Type B pancreatic cell (in vitro differentiated cells): ENCODE results near the gene CHPF2. TPM values are rescaled to one million over a fixed set of nuclear protein-coding genes. Genes with fewer than 3 reads are reported as not detected.

Experiments used
- DNase-seq: peaks from one replicate; pipeline ENCODE4 v3.0.0; 2021; ENCODE audit warnings: mixed read lengths; ENCODE audit not compliant: unreplicated experiment; ENCODE audit errors: extremely low spot score
- H3K27ac Mint-ChIP-seq: 2 replicates; pipeline ENCODE4 v1.8.0; 2021; ENCODE audit warnings: mild to moderate bottlenecking, mixed read lengths
- H3K27me3 Mint-ChIP-seq: 2 replicates; pipeline ENCODE4 v1.8.0; 2021; ENCODE audit warnings: mixed read lengths
- H3K36me3 Mint-ChIP-seq: 2 replicates; pipeline ENCODE4 v1.8.0; 2021; ENCODE audit warnings: mixed read lengths
- H3K4me1 Mint-ChIP-seq: one replicate; pipeline ENCODE4 v1.8.0; 2021; ENCODE audit warnings: mixed read lengths; ENCODE audit not compliant: unreplicated experiment
- H3K4me3 Mint-ChIP-seq: 2 replicates; pipeline ENCODE4 v1.8.0; 2021; ENCODE audit warnings: mild to moderate bottlenecking, mixed read lengths
- H3K9me3 Mint-ChIP-seq: 2 replicates; pipeline ENCODE4 v1.8.0; 2021; ENCODE audit warnings: mixed read lengths
- CTCF ChIP-seq: fragments of 200-600 bp; sonication (generic); conservative IDR thresholded peaks from 2 replicates; pipeline ENCODE4 v1.5.0; 2021; ENCODE audit warnings: antibody characterized with exemption, mild to moderate bottlenecking
- total RNA-seq: library from RNA; stranded (reverse); gene quantifications from 2 replicates; pipeline ENCODE4 v1.2.1, GENCODE V29; 2021; ENCODE audit warnings: low replicate concordance

CHPF2 gene
- total RNA-seq, 1 donor from 2014 or later = 44.4 TPM

DNA sequence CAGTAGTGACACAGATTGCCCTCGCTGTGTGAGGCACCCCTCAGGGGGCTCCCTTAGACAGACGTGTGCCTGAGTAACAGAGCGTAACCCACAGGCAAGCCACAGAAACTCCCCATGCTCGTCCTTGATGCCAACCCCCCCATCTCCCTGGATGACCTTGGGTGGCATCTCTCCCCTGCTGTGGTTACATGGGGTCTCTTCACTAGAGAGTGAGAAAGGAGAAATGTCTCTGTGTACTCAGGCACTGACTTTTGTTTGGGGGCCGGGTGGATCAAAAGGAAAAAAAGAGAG lies 44.1 kb upstream of the CHPF2 start:
- Mint-ChIP-seq H3K9me3 (no peaks in the 10 kb centered on the region), H3K4me1 (no peaks in the 10 kb centered on the region), H3K36me3 (no peaks in the 10 kb centered on the region), H3K27me3 (peaks cover 26% of the 10 kb centered on the region), H3K4me3 (no peak overlapping the region), H3K27ac (no peak overlapping the region)
- TF ChIP-seq CTCF = no peak
- no peak for DNase-seq

DNA sequence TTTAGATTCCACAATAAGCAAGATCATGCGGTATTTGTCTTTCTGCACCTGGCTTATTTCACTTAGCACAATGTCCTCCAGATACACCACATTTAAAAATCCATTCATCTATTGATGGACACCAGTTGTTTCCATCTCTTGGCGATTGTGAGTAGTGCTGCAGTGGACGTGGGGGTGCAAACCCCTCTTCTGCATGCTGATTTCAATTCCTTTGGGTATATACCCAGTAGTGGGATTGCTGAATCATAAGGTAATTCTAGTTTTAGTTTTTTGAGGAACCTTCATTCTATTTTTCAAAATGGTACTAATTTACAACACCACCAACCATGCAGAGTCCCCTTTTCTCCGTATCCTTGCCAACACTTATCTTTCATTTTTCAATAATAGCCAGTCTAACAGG lies 43.2 kb upstream of the CHPF2 start:
- no peak overlapping the region for H3K4me3 Mint-ChIP-seq
- no peak for DNase-seq
- H3K9me3 Mint-ChIP-seq = no peaks in the 10 kb centered on the region
- no peak for TF ChIP-seq CTCF
- no peaks in the 10 kb centered on the region for H3K4me1 Mint-ChIP-seq
- H3K27me3 Mint-ChIP-seq = peaks cover 29% of the 10 kb centered on the region
- no peak overlapping the region for H3K27ac Mint-ChIP-seq
- H3K36me3 Mint-ChIP-seq = no peaks in the 10 kb centered on the region

DNA sequence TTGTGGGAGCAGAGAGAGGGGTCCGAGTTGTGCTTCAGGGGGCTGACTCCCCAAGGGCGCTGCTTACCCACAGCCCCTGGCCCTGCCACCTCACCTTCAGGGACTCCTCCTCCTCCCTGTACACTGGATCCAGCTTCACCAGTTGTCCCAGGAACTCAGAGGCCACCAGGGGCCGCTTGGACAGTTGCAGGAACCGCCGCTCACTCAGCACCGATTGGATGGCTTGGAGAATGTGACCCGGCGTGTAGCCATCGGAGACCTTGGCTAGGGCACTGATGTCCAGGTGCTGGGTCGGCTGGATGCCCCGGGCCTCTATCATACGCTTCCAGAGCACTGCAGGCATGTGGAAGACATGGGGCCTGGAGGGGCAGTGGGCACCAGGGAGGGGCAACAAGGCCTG lies 40.7 kb upstream of the CHPF2 start:
- TF ChIP-seq CTCF = no peak
- no peaks in the 10 kb centered on the region for H3K36me3 Mint-ChIP-seq
- H3K9me3 Mint-ChIP-seq = no peaks in the 10 kb centered on the region
- H3K4me3 Mint-ChIP-seq = no peak overlapping the region
- H3K27me3 Mint-ChIP-seq = peaks cover 42% of the 10 kb centered on the region
- DNase-seq = no peak
- no peak overlapping the region for H3K27ac Mint-ChIP-seq
- H3K4me1 Mint-ChIP-seq = no peaks in the 10 kb centered on the region

DNA sequence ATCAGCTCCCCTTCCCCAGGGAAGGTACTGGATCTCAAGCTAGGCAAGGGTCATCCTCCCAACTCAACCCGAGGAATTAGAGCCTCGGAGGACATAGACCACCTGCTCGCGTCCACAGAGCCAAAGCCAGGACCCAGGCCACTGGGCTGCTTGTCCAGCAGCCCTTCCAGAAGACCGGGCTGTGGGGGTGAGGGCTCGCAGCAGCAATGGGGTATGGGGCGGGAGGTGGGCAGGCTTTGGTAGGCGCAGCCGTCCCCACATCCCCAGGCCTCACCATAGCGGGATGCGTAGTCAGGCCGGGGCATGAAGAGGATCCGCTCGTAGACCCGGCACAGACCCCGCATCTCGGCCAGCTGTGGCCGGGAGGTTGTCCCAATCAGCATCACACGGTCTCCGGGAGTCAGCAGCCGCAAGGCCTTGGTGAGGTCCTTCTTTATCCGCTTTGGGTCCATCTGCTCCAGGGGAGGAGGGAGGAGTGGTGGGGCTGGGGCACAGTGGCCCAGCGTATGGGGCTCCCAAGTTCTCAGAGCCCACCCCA lies 40.2 kb upstream of the CHPF2 start:
- no peaks in the 10 kb centered on the region for H3K4me1 Mint-ChIP-seq
- H3K4me3 Mint-ChIP-seq = no peak overlapping the region
- H3K27me3 Mint-ChIP-seq = peaks cover 42% of the 10 kb centered on the region
- H3K9me3 Mint-ChIP-seq = no peaks in the 10 kb centered on the region
- H3K36me3 Mint-ChIP-seq = no peaks in the 10 kb centered on the region
- no peak for TF ChIP-seq CTCF
- no peak overlapping the region for H3K27ac Mint-ChIP-seq
- no peak for DNase-seq

- no peak overlapping the region for H3K27ac Mint-ChIP-seq
- DNase-seq = no peak
- H3K27me3 Mint-ChIP-seq = peaks cover 38% of the 10 kb centered on the region
- TF ChIP-seq CTCF = no peak
- H3K36me3 Mint-ChIP-seq = no peaks in the 10 kb centered on the region
- no peaks in the 10 kb centered on the region for H3K4me1 Mint-ChIP-seq
- no peak overlapping the region for H3K4me3 Mint-ChIP-seq
- no peaks in the 10 kb centered on the region for H3K9me3 Mint-ChIP-seq
These were observed 38.9 kb upstream of the CHPF2 start for GRCh38 chr7:151193203-151193978.
